Endothelial cell (in vitro differentiated cells): ENCODE data around the gene CLCNKA. TPM values are rescaled to one million over a fixed set of nuclear protein-coding genes. Genes with fewer than 3 reads are reported as not detected.

Experiments used
- DNase-seq: peaks from one replicate; pipeline ENCODE4 v3.0.0; 2021; ENCODE audit warnings: low spot score
- H3K27ac Mint-ChIP-seq: one replicate; pipeline ENCODE4 v1.8.0; 2021; ENCODE audit warnings: mixed read lengths, inconsistent platforms; ENCODE audit not compliant: unreplicated experiment
- H3K27me3 Mint-ChIP-seq: one replicate; pipeline ENCODE4 v1.8.0; 2021; ENCODE audit warnings: mild to moderate bottlenecking, moderate library complexity, mixed read lengths, inconsistent platforms; ENCODE audit not compliant: unreplicated experiment
- H3K36me3 Mint-ChIP-seq: one replicate; pipeline ENCODE4 v1.8.0; 2021; ENCODE audit warnings: mild to moderate bottlenecking, low read depth, mixed read lengths, inconsistent platforms; ENCODE audit not compliant: unreplicated experiment
- H3K4me1 Mint-ChIP-seq: one replicate; pipeline ENCODE4 v1.8.0; 2021; ENCODE audit warnings: mild to moderate bottlenecking, mixed read lengths, inconsistent platforms; ENCODE audit not compliant: unreplicated experiment
- H3K4me3 Mint-ChIP-seq: one replicate; pipeline ENCODE4 v1.8.0; 2021; ENCODE audit warnings: mild to moderate bottlenecking, mixed read lengths, inconsistent platforms; ENCODE audit not compliant: unreplicated experiment
- H3K9me3 Mint-ChIP-seq: one replicate; pipeline ENCODE4 v1.8.0; 2021; ENCODE audit warnings: mixed read lengths, inconsistent platforms; ENCODE audit not compliant: unreplicated experiment
- total RNA-seq: library from RNA; stranded (reverse); fragmentation: NEBNext Ultra II Directional; extraction: Animal tissue kit (Norgen Biotek cat#: 25700); gene quantifications from one replicate; pipeline ENCODE4 v1.2.1, GENCODE V29; 2021; ENCODE audit not compliant: unreplicated experiment
- TF ChIP-seq, protein P1 (sequence below): fragments of 200-600 bp; sonication (generic); IDR thresholded peaks from one replicate; pipeline ENCODE4 v1.5.0; 2021; ENCODE audit warnings: antibody characterized with exemption; ENCODE audit not compliant: unreplicated experiment

CLCNKA gene
- total RNA-seq, 1 donor from 2014 or later: not detected

DNA sequence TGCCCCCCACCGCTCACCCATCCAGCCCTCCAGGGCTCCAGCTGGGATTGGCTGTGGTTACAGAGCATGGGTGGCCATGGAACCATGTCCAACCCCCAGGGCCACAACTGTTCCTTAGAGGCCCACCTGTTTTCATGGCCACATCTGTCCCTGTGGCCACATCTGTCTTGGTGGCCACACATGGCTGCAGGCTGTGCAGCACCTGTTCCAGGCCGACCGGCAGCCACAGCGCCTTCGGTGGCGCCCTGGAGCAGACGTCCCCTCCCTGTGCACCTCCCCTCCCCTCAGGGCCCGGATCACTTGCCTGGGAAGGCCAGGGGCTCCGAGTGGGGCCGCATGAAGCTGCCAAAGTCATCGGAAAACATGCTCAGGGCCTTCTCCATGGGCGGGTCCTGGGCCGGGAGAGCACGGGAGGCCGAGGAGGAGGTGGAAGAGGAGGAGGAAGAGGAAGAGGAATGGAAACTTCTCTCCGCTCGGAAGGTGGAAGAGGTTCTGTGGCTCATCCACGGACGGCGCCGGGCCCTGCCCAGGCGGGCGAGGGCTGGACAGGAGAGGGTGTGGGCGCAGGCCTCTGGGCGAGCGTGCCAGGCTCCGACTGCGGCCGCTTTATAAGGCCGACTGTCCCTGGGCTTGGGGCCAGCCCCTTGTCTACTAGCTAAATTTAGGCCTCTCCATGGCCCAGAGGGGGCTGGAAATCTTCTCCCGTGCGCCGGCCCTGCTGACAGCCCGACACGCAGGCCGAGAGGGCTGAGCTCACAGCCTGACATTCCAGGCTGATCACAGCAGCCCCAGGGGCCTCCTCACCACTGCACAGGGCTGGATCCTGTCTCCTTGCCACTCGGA is 4.2 kb upstream of the CLCNKA start, which contains the start of gene HSPB7:
Gene HSPB7 (minus strand): TSS at position 583 of the 843 bp plus-strand sequence. CDS start 80 bp downstream, at position 503.
- Mint-ChIP-seq H3K36me3 (peaks cover 3% of the 10 kb centered on the region), H3K4me3 (no peak within 1 kb of the TSS), H3K9me3 (no peaks in the 10 kb centered on the region), H3K27me3 (peaks cover 10% of the 10 kb centered on the region), H3K4me1 (no peaks in the 10 kb centered on the region), H3K27ac (no peak within 1 kb of the TSS)
- DNase-seq: no peak
- TF ChIP-seq, protein P1, sequence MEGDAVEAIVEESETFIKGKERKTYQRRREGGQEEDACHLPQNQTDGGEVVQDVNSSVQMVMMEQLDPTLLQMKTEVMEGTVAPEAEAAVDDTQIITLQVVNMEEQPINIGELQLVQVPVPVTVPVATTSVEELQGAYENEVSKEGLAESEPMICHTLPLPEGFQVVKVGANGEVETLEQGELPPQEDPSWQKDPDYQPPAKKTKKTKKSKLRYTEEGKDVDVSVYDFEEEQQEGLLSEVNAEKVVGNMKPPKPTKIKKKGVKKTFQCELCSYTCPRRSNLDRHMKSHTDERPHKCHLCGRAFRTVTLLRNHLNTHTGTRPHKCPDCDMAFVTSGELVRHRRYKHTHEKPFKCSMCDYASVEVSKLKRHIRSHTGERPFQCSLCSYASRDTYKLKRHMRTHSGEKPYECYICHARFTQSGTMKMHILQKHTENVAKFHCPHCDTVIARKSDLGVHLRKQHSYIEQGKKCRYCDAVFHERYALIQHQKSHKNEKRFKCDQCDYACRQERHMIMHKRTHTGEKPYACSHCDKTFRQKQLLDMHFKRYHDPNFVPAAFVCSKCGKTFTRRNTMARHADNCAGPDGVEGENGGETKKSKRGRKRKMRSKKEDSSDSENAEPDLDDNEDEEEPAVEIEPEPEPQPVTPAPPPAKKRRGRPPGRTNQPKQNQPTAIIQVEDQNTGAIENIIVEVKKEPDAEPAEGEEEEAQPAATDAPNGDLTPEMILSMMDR: no peak

DNA sequence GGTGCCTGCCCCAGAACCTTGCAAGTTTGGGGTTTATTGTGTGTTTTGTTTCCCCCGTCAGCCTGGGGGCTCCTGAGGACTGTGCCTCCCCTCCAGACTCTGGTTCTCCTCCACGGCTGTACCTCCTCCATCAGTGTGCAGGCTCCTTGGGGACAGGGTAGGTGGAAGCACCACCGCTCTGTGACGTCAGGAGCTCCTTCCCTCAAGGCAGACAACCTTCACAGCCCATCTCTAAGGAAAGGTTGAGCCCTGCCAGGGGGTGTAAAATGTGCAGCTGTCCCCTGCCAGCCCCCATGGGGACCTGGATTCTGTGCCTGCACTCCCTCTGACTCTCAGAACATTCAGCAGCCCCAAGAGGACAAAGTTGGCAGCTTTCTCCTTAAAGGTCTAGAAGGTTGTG is 3.5 kb upstream of the CLCNKA start:
- TF ChIP-seq, protein P1: no peak
- H3K9me3 Mint-ChIP-seq: no peaks in the 10 kb centered on the region
- no peak overlapping the region for H3K27ac Mint-ChIP-seq
- no peak overlapping the region for H3K4me3 Mint-ChIP-seq
- no peaks in the 10 kb centered on the region for H3K4me1 Mint-ChIP-seq
- DNase-seq: no peak
- peaks cover 3% of the 10 kb centered on the region for H3K36me3 Mint-ChIP-seq
- peaks cover 10% of the 10 kb centered on the region for H3K27me3 Mint-ChIP-seq

DNA sequence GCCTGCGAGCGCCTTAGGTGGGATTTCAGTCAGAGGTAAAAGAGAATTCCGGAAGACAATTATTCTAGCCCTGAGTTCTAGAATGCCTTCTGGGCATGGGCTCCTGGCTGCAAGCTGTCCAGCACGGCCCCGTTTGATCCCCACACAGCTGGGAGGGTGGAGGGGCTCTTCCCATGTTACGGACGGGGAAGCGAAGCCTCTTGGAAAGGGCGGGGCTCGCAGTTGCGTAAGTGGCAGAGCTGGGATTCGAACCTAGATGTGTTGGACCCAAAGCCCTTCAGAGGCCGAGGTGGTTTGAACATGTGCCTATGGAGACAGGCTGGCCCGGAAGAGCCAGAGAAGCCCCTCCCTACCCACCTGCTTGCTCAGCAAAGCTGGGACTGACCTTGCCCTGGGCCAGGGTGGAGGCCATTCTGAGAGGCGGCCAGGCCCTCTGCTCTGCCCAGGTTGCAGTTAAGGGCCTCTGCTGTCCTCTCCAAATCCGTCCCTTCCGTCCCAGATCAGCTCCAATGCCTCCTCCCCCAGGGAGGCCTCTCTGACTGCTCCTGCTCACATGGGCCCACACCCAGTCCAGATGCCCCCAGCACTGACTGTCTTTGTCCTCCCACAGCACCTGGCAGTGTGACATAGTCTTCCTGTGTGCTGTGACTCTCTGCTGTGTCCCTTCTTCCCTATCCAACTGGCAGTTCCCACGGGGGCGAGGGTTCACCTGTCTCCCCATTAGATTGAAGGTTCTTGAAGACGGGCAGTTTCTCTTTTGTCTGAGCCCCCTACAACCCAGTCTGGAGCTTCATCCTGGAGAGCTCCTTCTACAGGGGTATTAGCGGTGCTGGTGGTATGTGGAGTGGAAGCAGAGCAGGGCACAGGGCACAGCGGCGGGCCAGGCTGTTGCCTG is 2.8 kb upstream of the CLCNKA start:
- Mint-ChIP-seq H3K9me3 (no peaks in the 10 kb centered on the region), H3K4me1 (no peaks in the 10 kb centered on the region), H3K27me3 (peaks cover 10% of the 10 kb centered on the region), H3K27ac (peak overlapping the region; percentile 23), H3K36me3 (peaks cover 3% of the 10 kb centered on the region), H3K4me3 (no peak overlapping the region)
- TF ChIP-seq, protein P1: no peak
- no peak for DNase-seq

DNA sequence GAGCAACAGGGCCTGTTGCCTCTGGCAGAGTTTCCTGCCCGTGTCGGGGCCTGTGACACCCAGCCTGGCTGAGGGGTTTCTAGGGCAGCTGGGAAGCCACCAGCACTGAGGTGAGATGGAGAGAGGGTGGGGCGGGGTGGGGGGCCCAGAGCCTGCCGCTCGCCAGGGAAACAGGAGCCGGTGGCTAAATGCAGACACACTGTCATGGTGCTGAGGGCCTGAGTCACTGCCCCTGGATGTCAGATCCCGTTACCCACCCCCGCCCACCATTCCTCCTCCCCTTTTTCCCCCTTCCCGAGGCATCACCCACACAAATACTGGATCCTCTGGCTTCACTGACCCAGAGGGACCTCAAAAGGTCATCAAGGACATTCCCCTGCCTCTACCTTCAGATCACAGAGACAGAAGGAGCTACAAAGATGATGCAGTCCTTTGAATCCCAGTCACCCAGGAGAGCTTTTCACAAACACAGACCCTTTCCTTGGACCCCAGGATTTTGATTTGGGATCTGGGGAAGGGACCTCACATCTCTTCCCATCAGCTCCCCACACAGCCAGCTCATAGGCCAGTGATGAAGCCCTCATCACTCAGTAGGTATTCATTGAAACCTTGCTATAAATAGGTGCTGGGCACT is 2.1 kb upstream of the CLCNKA start:
- DNase-seq: no peak
- Mint-ChIP-seq H3K36me3 (no peaks in the 10 kb centered on the region), H3K9me3 (no peaks in the 10 kb centered on the region), H3K27me3 (peaks cover 13% of the 10 kb centered on the region), H3K4me3 (no peak overlapping the region), H3K4me1 (no peaks in the 10 kb centered on the region), H3K27ac (peak overlapping the region; percentile 31)
- TF ChIP-seq, protein P1: no peak
